Brain microvascular endothelial cell (primary cell): ENCODE data around the gene ANKRD10.

ENCODE experiments used
- DNase-seq: peaks from one replicate; pipeline ENCODE4 v3.0.0-alpha.2; 2020
- H3K27ac ChIP-seq: fragments of 250-450 bp; sonication (Bioruptor Pico); 2 replicates; pipeline ENCODE4 v1.5.1; 2020; ENCODE audit warnings: mild to moderate bottlenecking, moderate library complexity
- H3K27me3 ChIP-seq: fragments of 250-450 bp; sonication (Bioruptor Pico); replicated peaks from 2 replicates; pipeline ENCODE4 v1.5.1; 2020; ENCODE audit warnings: mild to moderate bottlenecking
- H3K36me3 ChIP-seq: fragments of 250-450 bp; sonication (Bioruptor Pico); replicated peaks from 2 replicates; pipeline ENCODE4 v1.5.1; 2020; ENCODE audit warnings: mild to moderate bottlenecking
- H3K4me3 ChIP-seq: 2 replicates; pipeline ENCODE4 v1.5.1; 2011; ENCODE audit warnings: low read depth, mild to moderate bottlenecking, control low read depth, low read length, moderate library complexity
- in situ Hi-C: cut with HindIII; loops from 2 replicates; pipeline ENCODE4 v1.10.0; 2017; ENCODE audit warnings: low sequenced_read_pairs, low pct_ligation_motif_present
- TF ChIP-seq, protein P1 (sequence below): IDR thresholded peaks from 2 replicates; pipeline ENCODE4 v1.5.1; 2011; ENCODE audit warnings: low read depth, mild to moderate bottlenecking, moderate library complexity, low read length, control low read depth, inconsistent platforms; ENCODE audit errors: missing control alignments

The ANKRD10 gene

DNA sequence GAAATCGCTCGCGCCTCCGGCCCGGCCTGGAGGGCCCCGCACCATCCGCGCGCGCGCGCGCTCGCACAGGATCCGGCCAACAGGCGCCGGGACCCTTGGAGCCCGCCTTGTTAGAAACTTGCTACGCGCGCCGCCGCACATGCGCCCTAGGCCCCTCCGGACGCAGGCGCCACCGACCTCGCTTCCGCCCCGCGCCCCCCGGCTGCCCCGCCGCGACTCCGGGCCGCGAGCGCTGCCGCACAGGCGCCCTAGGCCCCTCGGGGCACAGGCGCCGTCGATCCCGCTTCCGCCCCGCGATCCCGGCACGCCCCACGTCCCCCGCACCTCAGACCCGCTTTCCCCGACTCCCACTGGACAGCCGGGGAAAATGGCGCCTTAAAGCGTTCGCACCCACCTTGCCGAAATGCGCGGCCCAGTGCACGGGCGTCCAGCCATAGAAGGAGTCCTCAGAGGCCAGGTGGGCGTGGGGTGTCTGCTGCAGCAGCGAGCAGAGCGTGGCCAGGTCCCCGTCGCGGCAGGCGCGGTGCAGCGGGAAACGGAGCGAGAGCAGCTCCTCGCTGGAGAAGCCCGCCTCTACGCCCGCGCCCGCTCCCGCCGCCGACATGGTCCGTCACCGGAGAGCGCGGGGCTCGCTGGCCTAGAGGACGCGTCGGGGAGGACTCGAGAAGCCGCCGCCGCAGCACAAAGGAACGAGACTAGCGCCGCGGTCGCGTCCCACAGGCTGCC lies 375 bp downstream of the ANKRD10 start:
- peak overlapping the region; percentile 99 for H3K4me3 ChIP-seq
- TF ChIP-seq, protein P1, sequence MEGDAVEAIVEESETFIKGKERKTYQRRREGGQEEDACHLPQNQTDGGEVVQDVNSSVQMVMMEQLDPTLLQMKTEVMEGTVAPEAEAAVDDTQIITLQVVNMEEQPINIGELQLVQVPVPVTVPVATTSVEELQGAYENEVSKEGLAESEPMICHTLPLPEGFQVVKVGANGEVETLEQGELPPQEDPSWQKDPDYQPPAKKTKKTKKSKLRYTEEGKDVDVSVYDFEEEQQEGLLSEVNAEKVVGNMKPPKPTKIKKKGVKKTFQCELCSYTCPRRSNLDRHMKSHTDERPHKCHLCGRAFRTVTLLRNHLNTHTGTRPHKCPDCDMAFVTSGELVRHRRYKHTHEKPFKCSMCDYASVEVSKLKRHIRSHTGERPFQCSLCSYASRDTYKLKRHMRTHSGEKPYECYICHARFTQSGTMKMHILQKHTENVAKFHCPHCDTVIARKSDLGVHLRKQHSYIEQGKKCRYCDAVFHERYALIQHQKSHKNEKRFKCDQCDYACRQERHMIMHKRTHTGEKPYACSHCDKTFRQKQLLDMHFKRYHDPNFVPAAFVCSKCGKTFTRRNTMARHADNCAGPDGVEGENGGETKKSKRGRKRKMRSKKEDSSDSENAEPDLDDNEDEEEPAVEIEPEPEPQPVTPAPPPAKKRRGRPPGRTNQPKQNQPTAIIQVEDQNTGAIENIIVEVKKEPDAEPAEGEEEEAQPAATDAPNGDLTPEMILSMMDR = no peak
- H3K27ac ChIP-seq = peak overlapping the region; percentile 87
- H3K36me3 ChIP-seq = peaks cover 8% of the 10 kb centered on the region
- no peaks in the 10 kb centered on the region for H3K27me3 ChIP-seq
- in situ Hi-C loops = no loop called here
- DNase-seq = peak; percentile 55

DNA sequence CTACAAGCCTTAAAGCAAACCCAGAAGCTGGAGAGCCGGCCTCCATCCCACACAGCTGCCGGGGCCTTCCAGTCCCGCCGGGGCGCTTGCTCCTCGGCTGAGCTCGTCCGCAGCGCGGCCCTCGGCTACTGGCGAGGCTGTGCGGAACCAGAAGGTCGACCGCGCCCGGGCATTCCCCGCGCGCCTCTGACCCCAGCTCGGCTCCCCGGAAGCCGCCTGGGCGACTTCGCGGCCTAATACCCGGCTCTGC lies 863 bp downstream of the ANKRD10 start:
- Histone ChIP-seq H3K27ac (peak overlapping the region; percentile 87), H3K4me3 (peak overlapping the region; percentile 99), H3K36me3 (peaks cover 11% of the 10 kb centered on the region), H3K27me3 (no peaks in the 10 kb centered on the region)
- TF ChIP-seq, protein P1 = no peak
- in situ Hi-C loops = no loop called here
- no peak for DNase-seq

DNA sequence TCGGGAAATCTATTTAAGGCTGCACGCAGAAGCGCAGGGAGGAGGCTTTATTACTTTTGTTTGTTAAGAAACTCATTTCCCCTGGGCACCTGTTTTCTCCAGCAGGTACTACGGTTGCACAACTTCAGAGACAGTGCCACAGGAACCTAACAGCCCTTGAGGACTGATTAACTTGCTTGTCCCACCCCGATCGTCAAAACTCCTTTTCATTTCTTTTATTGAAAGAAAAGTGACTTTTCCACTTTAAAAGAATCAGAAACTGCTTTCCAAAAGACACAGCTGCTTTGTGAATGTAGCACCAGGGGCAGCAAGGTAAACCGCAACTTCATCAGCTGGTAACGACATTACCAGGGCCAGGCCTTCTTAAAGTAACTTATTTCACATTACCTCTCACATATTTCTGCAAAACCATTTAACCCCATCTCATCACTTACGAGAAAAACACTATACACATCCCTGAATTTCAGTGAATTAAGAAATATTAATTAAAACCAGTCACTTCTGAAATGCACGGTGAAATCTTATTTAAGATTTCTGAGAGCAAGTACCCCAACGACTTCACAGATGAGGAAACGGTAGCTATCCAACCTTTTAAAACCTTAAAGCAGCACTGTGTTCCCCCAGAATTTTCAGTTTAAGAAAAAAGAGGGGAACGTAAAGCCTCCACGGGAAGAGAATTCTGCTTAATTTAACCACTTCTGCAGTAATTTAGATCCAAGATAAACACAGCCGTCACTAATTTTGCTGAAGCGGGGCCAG lies 1.4 kb downstream of the ANKRD10 start:
- Histone ChIP-seq H3K4me3 (peak overlapping the region; percentile 99), H3K36me3 (peaks cover 14% of the 10 kb centered on the region), H3K27ac (peak overlapping the region; percentile 87), H3K27me3 (no peaks in the 10 kb centered on the region)
- TF ChIP-seq, protein P1 = no peak
- no peak for DNase-seq
- in situ Hi-C loops = no loop called here

DNA sequence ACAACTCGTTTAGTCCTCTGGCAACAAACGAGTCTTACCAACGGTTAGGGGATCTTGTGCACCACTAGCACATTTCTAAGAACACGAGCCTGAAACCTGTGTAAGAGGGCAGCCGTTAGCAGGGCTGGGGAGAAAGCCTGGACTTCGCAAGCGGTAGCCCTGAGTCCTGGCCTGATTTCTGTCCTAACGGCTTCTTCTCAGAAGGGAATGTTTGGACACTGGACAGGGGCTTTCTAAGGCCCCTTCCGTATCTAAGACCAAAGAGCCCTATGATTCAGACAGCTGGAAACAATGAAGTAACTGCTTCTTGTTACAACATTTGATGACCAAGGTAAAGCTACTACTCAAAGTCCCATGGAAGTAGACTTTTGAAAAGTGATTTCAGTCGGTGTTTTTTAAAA lies 2.2 kb downstream of the ANKRD10 start:
- H3K36me3 ChIP-seq = peaks cover 16% of the 10 kb centered on the region
- in situ Hi-C loops = no loop called here
- no peaks in the 10 kb centered on the region for H3K27me3 ChIP-seq
- TF ChIP-seq, protein P1 = no peak
- DNase-seq = peak; percentile 38
- peak overlapping the region; percentile 99 for H3K4me3 ChIP-seq
- H3K27ac ChIP-seq = peak overlapping the region; percentile 87

GRCh38 chr13:110911880-110912279 lies 3.0 kb downstream of the ANKRD10 start:
- TF ChIP-seq, protein P1 = no peak
- Histone ChIP-seq H3K27me3 (no peaks in the 10 kb centered on the region), H3K36me3 (peaks cover 16% of the 10 kb centered on the region), H3K27ac (no peak overlapping the region), H3K4me3 (no peak overlapping the region)
- in situ Hi-C loops = no loop called here
- DNase-seq = no peak
